ENCODE data around the gene TIMM10B.
"Not testable (repeated sequence)": the region's sequence is repeated elsewhere in the genome, so short reads cannot be mapped to it uniquely, and the experiment has no call there.

The TIMM10B gene

DNA sequence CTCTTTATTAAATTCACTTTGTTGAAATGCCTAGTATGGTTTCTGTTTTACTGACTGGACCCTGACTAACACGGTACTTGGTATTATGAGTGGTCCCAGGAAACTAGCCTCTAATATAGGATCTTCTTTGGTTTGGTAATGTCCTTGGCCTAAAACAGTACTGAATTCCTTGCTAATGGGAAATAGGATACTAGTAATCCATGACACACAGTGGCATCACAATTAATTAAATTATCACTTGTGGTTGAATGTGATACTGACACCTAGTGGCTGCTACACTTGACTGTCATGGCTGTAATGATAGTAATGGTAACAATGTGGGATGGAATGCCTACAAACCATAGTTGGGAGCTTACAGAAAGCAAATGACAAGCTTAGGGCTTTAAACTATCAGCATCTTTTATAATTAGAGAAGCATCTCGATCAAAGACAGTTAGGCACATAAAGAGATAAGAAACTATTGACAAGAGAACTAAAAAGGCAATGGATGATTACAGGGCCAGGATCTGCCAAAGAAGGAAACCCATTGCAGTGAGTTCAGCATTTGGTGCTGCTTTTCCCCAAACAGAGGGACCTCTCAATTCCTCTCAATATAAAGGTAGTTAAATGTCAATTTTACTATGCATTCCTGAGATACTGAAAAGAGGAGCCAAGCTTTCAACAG is 24.4 kb downstream of the TIMM10B start:
- H2AK5ac ChIP-seq (ENCODE audit: low read length): no peak overlapping the region
- H3K9ac ChIP-seq (ENCODE audit: low read length): no peak overlapping the region
- H3K18ac ChIP-seq (ENCODE audit: low read length): no peak overlapping the region
- no peak overlapping the region for H3K4ac ChIP-seq (ENCODE audit: low read depth, low read length)
- H4K8ac ChIP-seq (ENCODE audit: low read depth, low read length): no peak overlapping the region
- no peak overlapping the region for H3K4me2 ChIP-seq (ENCODE audit: low read length)
- H4K12ac ChIP-seq (ENCODE audit: low read depth, low read length): no peak overlapping the region
- no peak overlapping the region for H3K14ac ChIP-seq (ENCODE audit: low read length)
- H4K91ac ChIP-seq (ENCODE audit: low read depth, low read length): no peak overlapping the region
- peaks cover 9 to 11% of the 10 kb centered on the region in 2 experiments for H3K36me3 ChIP-seq (ENCODE audit: control insufficient read depth in 1 of 2, insufficient read depth in 2 of 2, low read length in 2 of 2)
- no peaks in the 10 kb centered on the region for H3K79me1 ChIP-seq (ENCODE audit: low read length)
- no peak overlapping the region for H2BK5ac ChIP-seq (ENCODE audit: low read depth, low read length, poor library complexity)
- H3K4me3 ChIP-seq (ENCODE audit: low read depth, low read length): no peak overlapping the region
- H3K79me2 ChIP-seq (ENCODE audit: control insufficient read depth, insufficient read depth, low read length, poor library complexity): no peaks in the 10 kb centered on the region
- no peaks in the 10 kb centered on the region for H3K27me3 ChIP-seq (ENCODE audit: insufficient read depth, low read length)
- H3K4me1 ChIP-seq (ENCODE audit: control insufficient read depth in 1 of 2, insufficient read depth in 2 of 2, low read length in 2 of 2): no peaks in the 10 kb centered on the region
- no CpG with 5 or more reads among the region's 2 CpGs for WGBS (ENCODE audit: extremely low coverage, insufficient coverage, insufficient read length)
- H2BK12ac ChIP-seq (ENCODE audit: low read length): no peak overlapping the region
- peak; percentile 10 to 70 for DNase-seq
- H3K27ac ChIP-seq (ENCODE audit: low read depth, low read length): no peak overlapping the region
- no peaks in the 10 kb centered on the region for H3K9me3 ChIP-seq (ENCODE audit: insufficient read depth, low read depth, low read length)
- no peak overlapping the region for H3K23ac ChIP-seq (ENCODE audit: low read length)
- no peak overlapping the region for H2BK120ac ChIP-seq (ENCODE audit: insufficient read depth, low read length, poor library complexity)
- H2AFZ ChIP-seq (ENCODE audit: insufficient read depth, low read length, poor library complexity): no peak overlapping the region

DNA sequence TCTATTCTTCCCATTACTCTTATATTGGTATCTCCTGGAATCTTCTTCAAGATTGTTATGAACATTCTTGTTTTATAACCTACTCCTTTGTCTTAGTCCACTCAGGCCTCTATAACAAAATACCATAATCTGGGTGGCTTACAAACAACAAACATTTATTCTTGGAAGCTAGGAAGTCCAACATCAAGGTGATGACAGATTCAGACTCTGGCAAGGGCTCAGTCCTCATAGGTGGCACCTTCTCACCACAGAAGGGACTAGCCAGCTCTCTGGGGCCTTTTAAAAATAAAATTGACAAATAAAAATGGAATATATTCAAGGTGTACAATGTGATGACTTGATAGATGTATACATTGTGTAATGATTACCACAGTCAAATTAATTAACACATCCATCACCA is 35.6 kb downstream of the TIMM10B start:
- Histone ChIP-seq H2BK5ac (ENCODE audit: low read depth, low read length, poor library complexity) (no peak overlapping the region), H4K91ac (ENCODE audit: low read depth, low read length) (no peak overlapping the region), H3K9ac (ENCODE audit: low read length) (no peak overlapping the region), H2AFZ (ENCODE audit: insufficient read depth, low read length, poor library complexity) (no peak overlapping the region), H3K36me3 (ENCODE audit: control insufficient read depth in 1 of 2, insufficient read depth in 2 of 2, low read length in 2 of 2) (peaks cover 2 to 6% of the 10 kb centered on the region in 2 experiments), H3K4me2 (ENCODE audit: low read length) (no peak overlapping the region), H3K27ac (ENCODE audit: low read depth, low read length) (no peak overlapping the region), H2AK5ac (ENCODE audit: low read length) (no peak overlapping the region), H3K23ac (ENCODE audit: low read length) (no peak overlapping the region), H3K14ac (ENCODE audit: low read length) (no peak overlapping the region), H3K4me3 (ENCODE audit: low read depth, low read length) (no peak overlapping the region), H2BK12ac (ENCODE audit: low read length) (no peak overlapping the region), H4K8ac (ENCODE audit: low read depth, low read length) (no peak overlapping the region), H3K79me1 (ENCODE audit: low read length) (no peaks in the 10 kb centered on the region), H3K9me3 (ENCODE audit: insufficient read depth, low read depth, low read length) (no peaks in the 10 kb centered on the region), H3K4ac (ENCODE audit: low read depth, low read length) (no peak overlapping the region), H3K79me2 (ENCODE audit: control insufficient read depth, insufficient read depth, low read length, poor library complexity) (no peaks in the 10 kb centered on the region), H2BK120ac (ENCODE audit: insufficient read depth, low read length, poor library complexity) (no peak overlapping the region), H3K18ac (ENCODE audit: low read length) (no peak overlapping the region), H4K12ac (ENCODE audit: low read depth, low read length) (no peak overlapping the region), H3K27me3 (ENCODE audit: insufficient read depth, low read length) (no peaks in the 10 kb centered on the region), H3K4me1 (ENCODE audit: control insufficient read depth in 1 of 2, insufficient read depth in 2 of 2, low read length in 2 of 2) (peaks cover 0 to 4% of the 10 kb centered on the region in 2 experiments)
- DNase-seq: no peak

DNA sequence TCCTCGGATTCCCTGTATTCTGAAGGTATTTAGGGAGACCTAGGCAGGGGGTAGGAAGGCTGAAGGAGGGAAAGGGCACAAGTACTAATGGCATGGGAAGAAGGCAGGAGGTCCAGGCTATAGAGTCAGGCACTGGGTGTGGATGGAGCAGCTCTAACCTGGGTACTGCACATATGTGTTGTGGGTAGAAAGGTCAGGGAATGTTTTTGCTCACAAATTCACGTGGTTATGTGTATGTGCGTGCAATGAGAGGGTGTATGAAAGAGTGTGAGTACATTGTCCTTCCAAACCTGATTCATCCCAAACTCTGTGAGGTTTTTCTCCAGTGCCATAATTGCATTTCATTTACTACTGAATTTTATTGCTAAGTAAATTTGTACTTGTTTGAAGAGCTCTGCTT is 39.0 kb downstream of the TIMM10B start:
- Histone ChIP-seq H3K9me3 (ENCODE audit: insufficient read depth, low read depth, low read length) (no peaks in the 10 kb centered on the region), H3K14ac (ENCODE audit: low read length) (no peak overlapping the region), H2BK12ac (ENCODE audit: low read length) (no peak overlapping the region), H3K79me1 (ENCODE audit: low read length) (no peaks in the 10 kb centered on the region), H2BK120ac (ENCODE audit: insufficient read depth, low read length, poor library complexity) (no peak overlapping the region), H4K8ac (ENCODE audit: low read depth, low read length) (no peak overlapping the region), H3K4me1 (ENCODE audit: control insufficient read depth in 1 of 2, insufficient read depth in 2 of 2, low read length in 2 of 2) (peaks cover 0 to 4% of the 10 kb centered on the region in 2 experiments), H3K4me2 (ENCODE audit: low read length) (no peak overlapping the region), H3K9ac (ENCODE audit: low read length) (no peak overlapping the region), H3K79me2 (ENCODE audit: control insufficient read depth, insufficient read depth, low read length, poor library complexity) (no peaks in the 10 kb centered on the region), H3K4ac (ENCODE audit: low read depth, low read length) (no peak overlapping the region), H3K18ac (ENCODE audit: low read length) (no peak overlapping the region), H3K23ac (ENCODE audit: low read length) (no peak overlapping the region), H3K4me3 (ENCODE audit: low read depth, low read length) (no peak overlapping the region), H2BK5ac (ENCODE audit: low read depth, low read length, poor library complexity) (no peak overlapping the region), H2AK5ac (ENCODE audit: low read length) (no peak overlapping the region), H3K27ac (ENCODE audit: low read depth, low read length) (no peak overlapping the region), H4K12ac (ENCODE audit: low read depth, low read length) (no peak overlapping the region), H4K91ac (ENCODE audit: low read depth, low read length) (no peak overlapping the region), H2AFZ (ENCODE audit: insufficient read depth, low read length, poor library complexity) (no peak overlapping the region), H3K27me3 (ENCODE audit: insufficient read depth, low read length) (no peaks in the 10 kb centered on the region), H3K36me3 (ENCODE audit: control insufficient read depth in 1 of 2, insufficient read depth in 2 of 2, low read length in 2 of 2) (peaks cover 2 to 6% of the 10 kb centered on the region in 2 experiments)
- no CpG with 5 or more reads among the region's 3 CpGs for WGBS (ENCODE audit: extremely low coverage, insufficient coverage, insufficient read length)
- no peak for DNase-seq

GRCh38 chr11:6521946-6522345 is 40.6 kb downstream of the TIMM10B start:
- not testable (repeated sequence) for H4K8ac ChIP-seq (ENCODE audit: low read depth, low read length); H3K23ac ChIP-seq (ENCODE audit: low read length); H3K27me3 ChIP-seq (ENCODE audit: insufficient read depth, low read length); H3K79me2 ChIP-seq (ENCODE audit: control insufficient read depth, insufficient read depth, low read length, poor library complexity); H3K4me3 ChIP-seq (ENCODE audit: low read depth, low read length); H3K9ac ChIP-seq (ENCODE audit: low read length); H4K12ac ChIP-seq (ENCODE audit: low read depth, low read length); H3K4me1 ChIP-seq (ENCODE audit: control insufficient read depth in 1 of 2, insufficient read depth in 2 of 2, low read length in 2 of 2); H4K91ac ChIP-seq (ENCODE audit: low read depth, low read length); H2BK12ac ChIP-seq (ENCODE audit: low read length); H3K14ac ChIP-seq (ENCODE audit: low read length); H3K9me3 ChIP-seq (ENCODE audit: insufficient read depth, low read depth, low read length); H2BK5ac ChIP-seq (ENCODE audit: low read depth, low read length, poor library complexity); H3K36me3 ChIP-seq (ENCODE audit: control insufficient read depth in 1 of 2, insufficient read depth in 2 of 2, low read length in 2 of 2); H3K79me1 ChIP-seq (ENCODE audit: low read length); H2AFZ ChIP-seq (ENCODE audit: insufficient read depth, low read length, poor library complexity); H2AK5ac ChIP-seq (ENCODE audit: low read length); H2BK120ac ChIP-seq (ENCODE audit: insufficient read depth, low read length, poor library complexity); H3K4ac ChIP-seq (ENCODE audit: low read depth, low read length); H3K18ac ChIP-seq (ENCODE audit: low read length); DNase-seq; H3K27ac ChIP-seq (ENCODE audit: low read depth, low read length); H3K4me2 ChIP-seq (ENCODE audit: low read length)
- WGBS (ENCODE audit: extremely low coverage, insufficient coverage, insufficient read length): no CpG with 5 or more reads among the region's 3 CpGs

All from trophoblast cell (in vitro differentiated cells and primary cell).